SIG-M5 treated with dmso at 0.1 percent for 504 hours (cell line): ENCODE results near the gene SCGB1A1.
"Not testable (repeated sequence)": the region's sequence is repeated elsewhere in the genome, so short reads cannot be mapped to it uniquely, and the experiment has no call there.

Experiments
- DNase-seq: peaks from one replicate; lab custom pipeline; 2025; ENCODE audit not compliant: unreplicated experiment; lab: John Stamatoyannopoulos, UW

SCGB1A1 gene, protein sequence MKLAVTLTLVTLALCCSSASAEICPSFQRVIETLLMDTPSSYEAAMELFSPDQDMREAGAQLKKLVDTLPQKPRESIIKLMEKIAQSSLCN

DNA sequence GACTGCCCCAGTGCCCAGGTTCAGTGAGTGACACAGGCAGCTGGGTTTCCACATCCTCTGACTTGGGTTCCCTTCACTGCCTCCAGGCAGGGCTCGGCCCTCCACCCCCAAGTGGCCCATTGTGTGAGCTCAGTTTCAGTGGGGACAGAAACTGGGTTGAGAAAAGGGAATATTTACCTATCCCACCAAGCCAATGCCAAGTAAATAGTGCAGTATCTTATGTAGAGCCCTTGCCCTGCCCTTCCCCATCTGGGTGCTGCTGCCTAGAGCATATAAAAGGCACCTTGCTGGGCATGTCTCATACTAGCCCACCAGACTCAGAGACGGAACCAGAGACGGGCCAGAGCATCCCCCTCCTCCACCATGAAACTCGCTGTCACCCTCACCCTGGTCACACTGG is at the start of gene SCGB1A1:
Gene SCGB1A1, plus strand, starts transcription at position 301 of the 400 bp plus-strand sequence. Its CDS starts 63 bp downstream, at position 364.
- DNase-seq: no peak

- DNase-seq: no peak
Observed at GRCh38 chr11:62370743-62371440, 47.9 kb upstream of the SCGB1A1 start.

DNA sequence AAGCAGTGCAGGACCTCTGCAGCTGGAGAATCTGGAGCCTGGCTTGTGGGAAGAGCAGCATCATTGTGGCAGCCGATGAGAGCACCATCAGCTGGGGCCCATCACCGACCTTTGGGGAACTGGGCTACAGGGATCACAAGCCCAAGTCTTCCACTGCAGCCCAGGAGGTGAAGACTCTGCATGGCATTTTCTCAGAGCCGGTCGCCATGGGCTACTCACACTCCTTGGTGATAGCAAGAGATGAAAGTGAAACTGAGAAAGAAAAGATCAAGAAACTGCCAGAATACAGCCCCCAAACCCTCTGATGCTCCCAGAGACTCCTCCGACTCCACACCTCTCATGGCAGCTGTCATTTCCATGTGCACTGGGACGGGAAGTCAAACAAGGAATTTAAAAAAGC is 46.0 kb upstream of the SCGB1A1 start:
- DNase-seq: no peak

DNA sequence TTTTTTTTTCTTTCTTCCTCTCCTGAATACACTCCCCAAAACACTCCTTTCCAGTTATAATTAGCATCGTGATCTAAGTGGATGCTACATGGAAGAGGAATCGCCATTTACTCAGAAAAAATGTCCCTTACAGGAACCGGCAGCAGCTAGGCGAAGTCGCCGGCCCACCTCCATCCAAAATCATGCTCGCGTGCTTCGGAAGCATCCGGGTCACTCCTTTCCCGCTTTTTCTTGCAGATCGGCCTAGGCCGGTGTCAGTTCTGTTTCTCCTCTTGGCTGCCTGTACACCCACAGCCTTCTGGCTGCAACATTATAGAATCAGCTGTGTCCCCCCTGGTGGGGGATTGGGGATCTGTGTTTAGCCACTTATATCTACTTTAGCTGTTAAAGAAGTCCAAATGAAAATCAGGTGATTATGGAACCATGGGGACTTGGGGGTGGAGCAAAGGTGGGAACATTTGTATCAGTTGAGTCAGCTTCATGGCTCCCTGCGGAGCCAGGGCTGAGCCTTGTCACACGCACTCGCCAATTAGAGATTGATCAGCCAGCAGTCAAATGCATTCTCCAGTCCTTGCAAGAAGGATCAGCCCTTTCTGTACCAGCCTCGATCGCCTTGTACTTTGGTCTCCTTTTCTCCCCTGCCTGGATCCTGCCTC is 45.2 kb upstream of the SCGB1A1 start:
- DNase-seq: no peak

DNA sequence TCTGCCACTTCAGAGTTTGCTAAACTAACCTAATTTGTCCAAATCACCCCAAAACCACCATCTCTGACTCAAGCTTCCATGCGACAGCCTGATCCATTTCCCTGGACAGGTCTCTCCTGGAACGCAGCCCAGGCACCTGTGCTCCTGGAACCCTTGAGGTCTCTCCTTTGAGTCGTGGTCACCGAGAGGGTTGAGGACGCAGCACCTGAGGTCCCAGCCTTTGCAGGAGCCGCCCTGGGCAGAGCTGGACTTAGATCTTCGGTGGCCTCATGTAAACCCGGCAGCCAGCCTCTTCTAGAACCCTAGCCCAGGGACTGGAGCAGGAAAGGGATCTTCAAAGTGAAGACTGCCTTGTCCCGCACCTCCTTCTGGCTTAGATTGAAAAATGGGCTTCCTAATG is 44.0 kb upstream of the SCGB1A1 start:
- no peak for DNase-seq

DNA sequence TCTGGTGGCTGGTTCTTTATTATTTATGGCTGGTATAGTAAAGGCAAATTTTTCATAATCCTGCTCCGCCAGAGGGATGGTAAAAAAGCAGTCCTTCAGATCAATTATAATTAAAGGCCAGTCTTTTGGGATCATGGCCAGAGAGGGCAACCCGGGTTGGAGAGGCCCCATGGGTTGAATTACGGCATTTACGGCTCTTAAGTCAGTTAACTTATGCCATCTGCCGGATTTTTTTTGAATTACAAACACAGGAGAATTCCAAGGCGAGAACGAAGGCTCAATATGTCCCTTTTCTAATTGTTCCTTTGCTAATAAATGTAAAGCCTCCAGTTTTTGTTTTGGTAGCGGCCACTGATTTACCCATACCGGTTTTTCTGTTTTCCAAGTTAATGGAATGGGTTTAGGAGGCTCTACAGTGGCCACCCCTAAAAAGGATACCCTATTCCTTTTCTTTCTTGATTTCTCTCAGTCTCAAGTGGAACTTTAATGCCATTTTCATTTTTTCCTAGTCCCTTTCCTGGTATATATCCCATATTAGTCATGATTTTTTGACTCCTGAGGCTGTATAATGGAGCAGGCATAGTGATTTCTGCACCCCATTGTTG is 40.3 kb upstream of the SCGB1A1 start:
- peak; percentile 45 for DNase-seq

GRCh38 chr11:62379586-62379985 is 39.2 kb upstream of the SCGB1A1 start:
- not testable (repeated sequence) for DNase-seq

- peak; percentile 71 for DNase-seq
Observed at GRCh38 chr11:62380821-62381245, 38.0 kb upstream of the SCGB1A1 start.

GRCh38 chr11:62383822-62384221 is 35.0 kb upstream of the SCGB1A1 start:
- DNase-seq: no peak

- DNase-seq: not testable (repeated sequence)
Observed at GRCh38 chr11:62386083-62386482, 32.8 kb upstream of the SCGB1A1 start.

GRCh38 chr11:62387381-62387780 is 31.5 kb upstream of the SCGB1A1 start:
- DNase-seq: no peak

DNA sequence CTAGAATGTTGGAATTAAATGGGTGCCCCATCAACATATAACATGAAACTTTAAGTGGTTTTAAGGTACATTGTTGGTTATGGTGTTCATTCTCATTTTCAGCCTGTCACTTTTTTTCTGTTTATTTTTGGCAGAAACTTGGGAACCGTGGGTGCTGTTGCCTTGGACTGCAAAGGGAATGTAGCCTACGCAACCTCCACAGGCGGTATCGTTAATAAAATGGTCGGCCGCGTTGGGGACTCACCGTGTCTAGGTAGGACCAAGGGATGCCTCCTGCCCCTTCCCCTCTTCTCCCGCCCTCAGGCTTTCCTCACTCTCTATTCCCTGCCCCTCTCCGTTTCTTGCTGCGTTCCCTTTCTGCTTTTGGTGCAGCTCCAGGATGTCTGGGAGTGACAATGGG is 29.8 kb upstream of the SCGB1A1 start:
- DNase-seq: no peak

GRCh38 chr11:62390237-62390636 is 28.6 kb upstream of the SCGB1A1 start:
- DNase-seq: no peak

DNA sequence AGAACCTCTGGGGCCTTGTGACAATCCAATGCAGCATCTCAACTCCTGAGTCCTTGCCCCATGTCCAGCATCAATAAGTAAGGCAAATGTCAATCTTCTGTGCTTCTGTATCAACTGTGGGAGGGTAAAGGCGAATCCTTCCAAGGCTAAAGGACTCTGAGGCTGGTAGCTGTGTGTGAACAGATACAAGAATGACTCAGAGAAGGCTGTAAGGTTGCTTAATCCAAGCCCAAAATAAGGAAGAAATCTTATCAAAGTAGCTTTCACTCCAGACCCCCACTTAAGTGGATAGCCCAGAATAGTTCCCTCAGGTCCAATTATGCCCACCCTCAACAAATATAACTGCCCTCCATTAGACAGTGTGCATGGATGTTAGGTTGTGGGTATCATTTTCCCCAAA is 28.1 kb upstream of the SCGB1A1 start:
- peak; percentile 41 for DNase-seq

DNA sequence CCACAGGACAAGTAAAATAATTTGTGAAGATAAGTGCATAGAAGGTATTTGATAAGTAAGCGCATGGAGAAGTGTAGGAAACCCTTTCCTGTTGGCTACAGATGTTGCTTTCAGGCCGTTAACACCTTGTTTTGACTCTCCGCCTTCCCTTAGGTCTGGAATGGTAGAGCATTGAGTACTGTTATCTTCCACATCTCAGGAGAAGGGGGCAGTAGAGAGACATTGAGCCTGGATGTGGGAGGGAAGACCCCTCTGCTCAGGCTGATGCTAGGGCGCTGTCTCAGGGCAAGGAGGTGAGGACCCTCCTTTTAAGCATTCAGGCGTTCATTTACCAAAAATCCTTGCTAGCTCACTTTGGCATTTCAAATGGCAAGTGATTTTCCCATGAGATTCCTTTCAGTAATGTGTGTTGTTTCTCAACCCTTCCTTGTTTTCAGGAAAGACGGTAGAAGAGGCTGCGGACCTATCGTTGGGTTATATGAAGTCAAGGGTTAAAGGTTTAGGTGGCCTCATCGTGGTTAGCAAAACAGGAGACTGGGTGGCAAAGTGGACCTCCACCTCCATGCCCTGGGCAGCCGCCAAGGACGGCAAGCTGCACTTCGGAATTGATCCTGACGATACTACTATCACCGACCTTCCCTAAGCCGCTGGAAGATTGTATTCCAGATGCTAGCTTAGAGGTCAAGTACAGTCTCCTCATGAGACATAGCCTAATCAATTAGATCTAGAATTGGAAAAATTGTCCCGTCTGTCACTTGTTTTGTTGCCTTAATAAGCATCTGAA is 27.0 kb upstream of the SCGB1A1 start:
- no peak for DNase-seq

- no peak for DNase-seq
Observed at GRCh38 chr11:62392506-62392905, 26.3 kb upstream of the SCGB1A1 start.

GRCh38 chr11:62393061-62393611 is 25.7 kb upstream of the SCGB1A1 start:
- peak; percentile 52 for DNase-seq

DNA sequence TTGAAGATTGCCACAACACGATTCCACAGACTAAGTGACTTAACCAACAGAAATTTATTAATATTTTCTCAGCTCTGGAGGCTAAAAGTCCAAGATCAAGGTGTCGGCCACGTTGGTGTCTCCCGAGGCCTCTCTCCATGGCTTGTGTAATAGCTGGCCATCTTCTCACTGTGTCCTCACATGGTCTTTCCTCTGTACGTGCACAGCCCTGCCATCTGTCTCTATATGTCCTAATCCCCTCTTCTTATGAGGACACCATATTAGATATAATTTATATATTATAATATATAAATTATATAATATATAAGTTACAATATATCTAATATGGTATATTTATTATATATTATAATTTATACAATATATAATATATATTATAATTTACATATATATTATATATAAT is 25.1 kb upstream of the SCGB1A1 start:
- no peak for DNase-seq

GRCh38 chr11:62394825-62395538 is 23.9 kb upstream of the SCGB1A1 start:
- DNase-seq: peak; percentile 86

DNA sequence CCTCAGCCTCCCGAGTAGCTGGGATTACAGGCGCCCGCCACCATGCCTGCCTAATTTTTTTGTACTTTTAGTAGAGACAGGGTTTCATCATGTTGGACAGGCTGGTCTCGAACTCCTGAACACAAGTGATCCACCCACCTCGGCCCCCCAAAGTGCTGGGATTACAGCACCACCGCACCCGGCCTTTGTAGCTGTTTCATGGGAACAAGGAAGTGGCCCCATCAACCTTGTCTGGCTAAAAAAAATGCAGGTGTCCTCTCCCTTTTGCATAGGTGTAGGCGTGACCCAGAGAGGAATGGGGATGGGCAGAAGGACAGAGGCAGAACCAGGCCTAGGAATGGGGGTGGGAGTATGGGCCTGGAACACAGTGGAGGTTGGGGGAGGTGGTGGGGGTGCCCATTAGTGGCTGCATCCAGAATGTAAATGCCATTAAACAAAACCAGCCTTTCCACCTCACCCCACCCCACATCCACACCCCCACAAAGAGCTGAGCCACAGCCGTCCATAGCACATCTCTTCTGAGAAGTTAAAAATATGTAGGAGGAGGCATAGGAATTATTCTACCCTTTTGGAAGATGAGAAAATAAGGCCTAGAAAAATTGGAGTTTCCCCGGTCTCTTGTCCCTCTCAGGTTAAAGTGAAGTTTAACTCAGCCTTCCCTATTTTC is 22.8 kb upstream of the SCGB1A1 start:
- DNase-seq: no peak
